NCI-H1048 (cell line): ENCODE results near the gene KLKB1.
"Not testable (repeated sequence)": the region's sequence is repeated elsewhere in the genome, so short reads cannot be mapped to it uniquely, and the experiment has no call there.

Experiments used
- DNase-seq: peaks from one replicate; lab custom pipeline; 2025; lab: John Stamatoyannopoulos, UW

Gene KLKB1

GRCh38 chr4:186265683-186266652 lies 38.7 kb downstream of the KLKB1 start, which contains the start of gene F11:
TSS of gene F11 (plus strand) at chr4:186266189. CDS start at chr4:186267137, 948 bp downstream.
- no peak for DNase-seq

- DNase-seq, result no peak
Observed at GRCh38 chr4:186266729-186267456, 39.6 kb downstream of the KLKB1 start.

- DNase-seq, result no peak
Observed at GRCh38 chr4:186271081-186271678, 43.9 kb downstream of the KLKB1 start.

DNA sequence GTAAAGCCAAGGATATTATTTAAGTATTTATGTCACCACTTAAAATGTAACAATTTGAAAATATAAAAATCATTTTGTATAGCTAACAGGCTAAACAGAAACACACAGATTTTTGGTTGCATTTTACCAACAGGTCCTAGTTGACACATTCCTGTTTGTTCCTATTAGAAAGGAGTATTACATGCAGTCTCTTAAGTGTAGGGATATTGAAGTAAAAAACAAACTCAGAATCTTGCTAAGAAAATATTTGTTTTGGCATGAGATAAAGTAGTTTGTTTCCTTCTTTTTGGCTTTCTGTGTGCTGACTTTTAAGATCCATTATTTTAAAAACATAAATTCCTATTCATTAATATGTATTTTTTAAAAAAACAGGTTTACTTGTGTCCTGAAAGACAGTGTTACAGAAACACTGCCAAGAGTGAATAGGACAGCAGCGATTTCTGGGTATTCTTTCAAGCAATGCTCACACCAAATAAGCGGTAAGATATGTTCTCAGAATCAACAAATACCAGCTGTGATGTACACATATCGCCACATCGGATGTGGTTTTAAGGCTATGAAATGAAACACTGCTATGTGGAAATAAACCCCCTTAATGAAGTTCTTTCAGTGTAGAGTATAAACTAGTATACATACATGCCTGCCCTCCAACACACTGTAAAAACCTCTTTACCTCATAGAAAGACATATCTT lies 45.5 kb downstream of the KLKB1 start:
- no peak for DNase-seq

DNA sequence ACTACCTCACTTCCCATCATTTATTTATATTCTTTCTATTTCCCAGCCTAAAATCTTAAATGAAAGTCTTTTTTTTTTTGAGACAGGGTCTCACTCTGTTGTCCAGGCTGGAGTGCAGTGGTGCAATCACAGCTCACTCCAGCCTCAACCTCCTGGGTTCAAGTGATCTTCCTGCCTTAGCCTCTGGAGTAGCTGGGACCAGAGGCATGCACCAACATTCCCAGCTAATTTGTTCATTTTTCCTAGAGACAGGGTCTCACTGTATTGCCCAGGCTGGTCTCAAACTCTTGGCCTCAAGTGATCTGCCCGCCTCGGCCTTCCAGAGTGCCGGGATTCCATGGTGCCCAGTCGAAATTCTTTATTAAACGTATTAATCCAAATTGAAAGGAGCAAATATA lies 46.1 kb downstream of the KLKB1 start:
- not testable (repeated sequence) for DNase-seq

- no peak for DNase-seq
Observed at GRCh38 chr4:186283311-186283710, 56.0 kb downstream of the KLKB1 start.

DNA sequence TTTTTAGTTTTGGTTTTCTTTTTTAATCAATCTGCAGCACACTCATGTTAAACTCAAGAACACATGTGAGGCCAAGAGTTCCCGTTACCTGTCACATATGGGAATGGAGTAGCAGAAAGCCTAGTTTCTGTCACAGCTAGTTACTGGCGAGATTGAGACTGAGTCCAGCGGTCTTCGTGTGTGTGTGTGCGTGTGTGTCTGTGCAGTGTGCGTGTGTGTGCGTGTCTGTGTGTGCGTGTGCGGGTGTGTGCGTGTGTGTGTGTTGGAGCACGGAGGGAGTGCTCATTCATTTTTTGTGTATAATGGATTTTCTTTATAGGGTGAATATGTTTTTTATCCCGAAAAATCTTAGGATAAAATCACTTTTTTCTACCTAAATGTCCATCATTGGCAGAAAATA lies 57.8 kb downstream of the KLKB1 start:
- DNase-seq, result no peak

DNA sequence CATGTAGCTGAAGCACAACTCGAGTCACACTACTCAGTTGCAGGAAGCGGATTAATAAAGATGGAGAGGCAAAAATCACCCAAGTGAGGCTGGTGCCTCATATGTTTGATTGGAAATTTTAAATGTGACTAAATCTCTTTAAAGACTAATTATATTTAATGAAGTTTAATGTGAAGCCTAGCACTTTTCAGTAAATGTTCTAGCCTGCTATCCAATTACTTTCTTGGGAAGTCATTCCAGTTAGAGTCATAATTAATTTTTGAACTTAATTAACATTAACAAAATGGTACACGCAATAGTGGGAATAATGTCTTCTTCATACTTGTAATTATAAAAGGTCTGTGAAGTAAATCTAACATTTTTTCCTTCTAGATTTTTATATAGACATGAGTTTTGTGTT lies 59.3 kb downstream of the KLKB1 start:
- no peak for DNase-seq

DNA sequence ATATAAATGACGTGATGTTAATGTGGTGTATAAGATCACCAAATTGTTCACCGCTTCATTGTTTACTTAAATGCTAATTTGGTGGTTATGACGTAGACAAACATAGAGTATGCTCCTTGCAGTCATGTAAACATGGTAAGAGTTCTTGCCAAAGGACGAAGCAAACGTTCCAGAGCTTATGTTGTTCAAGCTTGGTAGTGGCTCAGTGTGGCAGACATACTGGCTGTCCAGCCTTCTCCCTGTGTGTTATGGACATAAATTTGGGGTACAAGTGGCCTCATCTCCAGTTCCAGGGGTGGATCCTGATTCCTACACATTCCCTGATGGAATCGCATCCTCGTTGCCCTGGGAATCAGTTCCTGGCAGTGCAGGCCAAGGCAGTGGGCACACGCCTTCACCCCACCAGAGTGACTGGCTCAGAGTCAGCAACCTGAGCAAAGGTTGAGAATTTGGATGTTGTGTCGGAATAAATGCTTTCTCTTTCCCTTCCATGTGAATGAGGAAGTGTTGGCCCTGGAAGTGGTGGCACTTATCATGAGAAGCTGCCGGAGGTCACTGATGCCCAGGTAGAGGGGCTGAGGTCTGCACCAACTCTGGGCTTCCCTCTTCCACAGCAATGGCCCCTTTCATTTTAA lies 64.1 kb downstream of the KLKB1 start:
- DNase-seq, result no peak

GRCh38 chr4:186294160-186294559 lies 66.9 kb downstream of the KLKB1 start:
- no peak for DNase-seq

DNA sequence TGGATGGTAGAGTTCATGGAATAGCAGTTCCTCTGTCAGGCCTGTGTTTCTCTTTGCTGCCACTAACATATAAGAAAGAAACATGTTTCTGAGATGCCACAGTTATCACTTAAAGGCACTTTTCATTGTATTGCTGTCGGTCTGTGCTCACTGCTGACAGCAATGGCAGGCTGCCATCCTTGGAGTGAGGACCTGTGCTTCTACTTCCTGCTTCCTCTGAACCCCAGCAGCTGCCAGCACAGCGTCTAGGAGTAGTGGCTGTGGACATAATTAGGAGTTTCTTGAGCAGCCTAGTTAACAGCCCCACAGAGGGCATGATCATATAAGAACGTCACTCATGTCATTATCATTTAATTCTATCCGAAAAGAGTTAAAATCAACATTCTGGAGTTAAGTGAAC lies 69.2 kb downstream of the KLKB1 start:
- DNase-seq, result no peak

GRCh38 chr4:186297013-186297645 lies 69.8 kb downstream of the KLKB1 start:
- no peak for DNase-seq

DNA sequence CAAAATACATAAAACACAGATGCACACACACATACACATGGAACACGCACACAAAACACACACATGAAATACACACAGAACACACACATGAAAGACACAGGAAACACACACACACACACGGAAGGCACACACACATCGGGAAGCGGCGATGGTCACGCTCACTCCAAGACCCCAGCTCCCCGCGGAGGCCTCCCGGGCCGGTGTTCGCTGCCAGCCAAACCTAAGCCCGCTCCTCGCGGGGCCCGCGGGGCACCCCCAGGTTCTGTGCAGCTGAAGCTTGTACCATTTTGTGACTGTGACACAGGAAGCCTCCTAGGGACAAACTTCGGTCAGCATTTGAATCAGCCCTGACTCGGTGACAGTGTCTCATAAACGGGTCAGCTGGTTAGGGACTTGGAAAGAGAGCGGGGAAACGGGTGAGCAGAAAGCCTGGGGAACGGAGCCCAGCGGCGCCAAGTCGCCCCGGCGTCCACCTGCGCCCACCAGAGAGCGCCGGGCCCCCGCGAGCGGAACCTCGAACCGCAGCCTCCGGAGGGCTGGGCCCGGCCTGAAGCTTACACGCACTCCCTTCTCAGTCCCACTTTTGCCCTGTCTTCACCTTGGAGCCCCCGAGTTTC lies 70.8 kb downstream of the KLKB1 start:
- no peak for DNase-seq

DNA sequence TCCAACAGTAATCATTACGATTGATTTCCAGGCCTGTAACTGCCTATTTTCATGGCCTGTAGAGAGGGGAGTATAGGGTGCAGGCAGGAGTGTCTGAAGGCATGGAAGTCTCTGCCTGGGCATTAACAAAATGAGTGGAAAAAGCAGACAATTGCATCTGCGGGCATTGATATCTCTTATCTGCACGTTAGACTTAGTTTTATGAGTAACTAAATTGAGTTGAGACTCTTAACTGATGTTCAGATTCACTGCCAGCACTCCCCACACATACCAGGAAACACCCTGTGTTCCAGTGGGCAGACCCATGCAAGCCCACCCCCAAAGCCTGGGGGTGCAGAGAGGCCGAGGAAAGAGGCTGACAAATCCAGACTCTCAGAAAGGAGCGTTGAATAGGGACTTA lies 72.0 kb downstream of the KLKB1 start:
- DNase-seq, result no peak

- no peak for DNase-seq
Observed at GRCh38 chr4:186300659-186301390, 73.5 kb downstream of the KLKB1 start.

DNA sequence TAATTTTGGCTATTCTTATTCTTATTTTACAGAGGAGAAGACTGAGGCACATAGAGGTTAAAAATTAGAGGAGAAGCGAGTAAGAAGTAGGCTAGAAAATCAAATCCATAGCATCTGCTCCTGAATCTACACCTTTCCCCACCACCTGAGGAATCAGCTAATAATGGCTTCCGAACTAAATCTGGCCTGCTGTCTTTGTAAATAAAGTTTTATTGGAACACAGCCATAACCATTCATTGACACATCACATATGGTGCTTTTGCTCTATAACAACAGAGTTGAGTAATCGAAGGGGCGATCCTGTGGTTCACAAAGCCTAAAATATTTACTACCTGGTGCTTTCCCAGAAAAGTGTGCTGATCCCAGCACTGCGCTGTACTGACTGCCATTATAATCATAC lies 76.9 kb downstream of the KLKB1 start:
- DNase-seq, result no peak

DNA sequence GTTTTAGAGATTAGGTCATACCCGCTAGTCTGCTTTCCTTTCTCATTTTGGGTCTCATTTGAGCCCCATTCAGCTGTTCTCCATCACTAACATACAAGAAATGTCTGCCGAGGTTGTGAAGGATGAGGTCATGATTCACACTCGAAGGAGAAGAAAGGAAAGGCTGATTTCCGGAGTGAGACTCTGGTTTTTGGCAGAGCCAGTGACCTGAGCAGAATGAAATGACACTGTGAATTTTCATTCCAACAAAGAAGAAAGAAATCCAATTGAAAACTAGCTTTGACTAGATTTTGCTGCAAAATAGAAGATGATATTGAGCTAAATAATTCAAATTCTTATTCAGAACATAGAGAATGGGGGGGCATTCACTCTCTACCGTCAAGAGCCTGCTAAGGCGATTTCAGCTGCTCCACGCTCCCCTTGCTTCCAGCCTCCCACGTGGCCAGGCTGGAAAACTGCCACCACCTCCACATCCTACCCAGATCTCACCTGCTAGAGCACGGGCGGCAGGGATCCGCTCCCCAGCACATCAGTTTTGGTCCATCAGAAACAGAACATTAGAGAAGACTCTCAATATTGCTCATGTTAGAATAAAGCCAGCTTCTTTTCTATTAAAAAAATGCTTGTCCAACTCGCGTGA lies 77.7 kb downstream of the KLKB1 start:
- DNase-seq, result no peak

DNA sequence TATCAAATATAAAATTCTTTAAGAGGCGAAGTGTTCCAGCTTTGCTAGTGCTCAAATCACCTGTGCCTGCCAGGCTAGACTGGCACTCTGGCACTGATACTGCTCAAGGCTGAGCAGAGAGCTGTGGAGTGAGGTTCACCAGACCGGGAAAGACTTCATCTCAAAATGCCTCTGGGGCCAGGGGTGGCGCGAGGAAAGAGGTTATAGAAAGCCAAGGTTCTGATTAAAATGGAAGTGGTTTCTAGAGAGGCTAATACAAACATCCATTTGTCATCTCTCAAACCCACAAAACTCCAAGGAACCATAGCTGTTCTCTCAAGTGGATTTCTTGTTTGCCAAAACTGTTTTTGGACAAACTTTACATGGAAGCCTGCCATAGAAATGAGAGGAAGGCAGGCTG lies 80.2 kb downstream of the KLKB1 start:
- no peak for DNase-seq

GRCh38 chr4:186307916-186308315 lies 80.6 kb downstream of the KLKB1 start:
- no peak for DNase-seq
